ENCODE measurements around the gene APOC4.
"Not testable (repeated sequence)": the region's sequence is repeated elsewhere in the genome, so short reads cannot be mapped to it uniquely, and the experiment has no call there.

Gene APOC4, protein sequence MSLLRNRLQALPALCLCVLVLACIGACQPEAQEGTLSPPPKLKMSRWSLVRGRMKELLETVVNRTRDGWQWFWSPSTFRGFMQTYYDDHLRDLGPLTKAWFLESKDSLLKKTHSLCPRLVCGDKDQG

GRCh38 chr19:44942067-44942571, at the start of gene APOC4:
APOC4 (plus strand) TSS chr19:44942237; CDS start chr19:44942278, 41 bp downstream.
- DNase-seq, result no peak

DNA sequence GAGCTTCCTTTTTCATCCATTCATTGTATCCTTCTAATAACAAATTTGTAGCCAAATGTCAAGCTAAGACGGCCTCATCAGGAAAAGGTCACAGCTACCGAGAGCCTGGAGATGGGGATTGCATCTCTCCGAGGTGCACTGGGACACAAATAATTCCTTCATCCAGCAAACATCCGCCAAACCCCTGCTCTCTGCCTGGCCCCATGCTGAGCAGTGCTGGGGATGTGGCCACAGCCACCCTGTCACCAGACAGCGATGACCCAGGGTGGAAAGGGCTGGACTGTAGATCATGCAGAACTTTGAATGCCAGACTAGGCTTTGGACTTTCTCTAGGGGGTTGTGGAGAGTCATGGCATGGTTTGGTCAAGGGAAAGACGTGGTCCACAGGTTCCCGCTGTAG, 49.1 kb upstream of the APOC4 start:
- DNase-seq, result no peak

GRCh38 chr19:44893332-44894051, 48.5 kb upstream of the APOC4 start:
- no peak for DNase-seq

DNA sequence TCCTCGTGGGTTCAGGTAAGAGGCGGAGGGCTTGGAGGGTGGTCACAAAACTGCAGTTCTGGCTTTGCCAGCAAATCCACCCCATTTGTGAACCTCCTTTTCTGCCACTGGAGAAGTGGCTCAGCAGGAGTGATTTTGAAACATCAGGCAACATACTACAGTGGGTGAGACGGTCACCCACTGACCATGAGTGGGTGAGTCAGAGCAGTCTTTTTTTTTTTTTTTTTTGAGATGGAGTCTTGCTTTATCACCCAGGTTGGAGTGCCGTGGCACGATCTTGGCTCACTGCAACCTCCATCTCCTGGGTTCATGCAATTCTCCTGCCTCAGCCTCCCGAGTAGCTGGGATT, 48.0 kb upstream of the APOC4 start:
- no peak for DNase-seq

GRCh38 chr19:44894946-44895345, 47.1 kb upstream of the APOC4 start:
- no peak for DNase-seq

GRCh38 chr19:44897835-44898234, 44.2 kb upstream of the APOC4 start:
- DNase-seq, result no peak

GRCh38 chr19:44900328-44901244, 41.5 kb upstream of the APOC4 start:
- DNase-seq, result no peak

GRCh38 chr19:44903216-44903601, 38.8 kb upstream of the APOC4 start:
- no peak for DNase-seq

DNA sequence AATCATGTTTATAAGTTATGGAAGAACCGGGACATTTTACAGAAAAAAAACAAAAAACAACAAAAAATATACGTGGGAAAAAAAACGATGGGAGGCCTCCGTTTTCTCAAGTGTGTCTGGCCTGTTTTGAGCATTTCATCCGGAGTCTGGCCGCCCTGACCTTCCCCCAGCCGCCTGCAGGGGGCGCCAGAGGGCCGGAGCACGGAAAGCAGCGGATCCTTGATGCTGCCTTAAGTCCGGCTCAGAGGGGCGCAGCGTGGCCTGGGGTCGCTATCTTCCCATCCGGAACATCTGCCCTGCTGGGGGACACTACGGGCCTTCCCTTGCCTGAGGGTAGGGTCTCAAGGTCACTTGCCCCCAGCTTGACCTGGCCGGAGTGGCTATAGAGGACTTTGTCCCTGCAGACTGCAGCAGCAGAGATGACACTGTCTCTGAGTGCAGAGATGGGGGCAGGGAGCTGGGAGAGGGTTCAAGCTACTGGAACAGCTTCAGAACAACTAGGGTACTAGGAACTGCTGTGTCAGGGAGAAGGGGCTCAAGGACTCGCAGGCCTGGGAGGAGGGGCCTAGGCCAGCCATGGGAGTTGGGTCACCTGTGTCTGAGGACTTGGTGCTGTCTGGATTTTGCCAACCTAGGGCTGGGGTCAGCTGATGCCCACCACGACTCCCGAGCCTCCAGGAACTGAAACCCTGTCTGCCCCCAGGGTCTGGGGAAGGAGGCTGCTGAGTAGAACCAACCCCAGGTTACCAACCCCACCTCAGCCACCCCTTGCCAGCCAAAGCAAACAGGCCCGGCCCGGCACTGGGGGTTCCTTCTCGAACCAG, 38.2 kb upstream of the APOC4 start:
- no peak for DNase-seq

- DNase-seq, result no peak
Observed at GRCh38 chr19:44904426-44904994, 37.5 kb upstream of the APOC4 start.

- no peak for DNase-seq
Observed at GRCh38 chr19:44905437-44906160, 36.4 kb upstream of the APOC4 start, which contains the start of gene APOE. APOE (plus strand) TSS chr19:44905796; CDS start chr19:44906625, 829 bp downstream.

- DNase-seq, result no peak
Observed at GRCh38 chr19:44907613-44908012, 34.4 kb upstream of the APOC4 start.

GRCh38 chr19:44908074-44908835, 33.8 kb upstream of the APOC4 start:
- DNase-seq, result no peak

DNA sequence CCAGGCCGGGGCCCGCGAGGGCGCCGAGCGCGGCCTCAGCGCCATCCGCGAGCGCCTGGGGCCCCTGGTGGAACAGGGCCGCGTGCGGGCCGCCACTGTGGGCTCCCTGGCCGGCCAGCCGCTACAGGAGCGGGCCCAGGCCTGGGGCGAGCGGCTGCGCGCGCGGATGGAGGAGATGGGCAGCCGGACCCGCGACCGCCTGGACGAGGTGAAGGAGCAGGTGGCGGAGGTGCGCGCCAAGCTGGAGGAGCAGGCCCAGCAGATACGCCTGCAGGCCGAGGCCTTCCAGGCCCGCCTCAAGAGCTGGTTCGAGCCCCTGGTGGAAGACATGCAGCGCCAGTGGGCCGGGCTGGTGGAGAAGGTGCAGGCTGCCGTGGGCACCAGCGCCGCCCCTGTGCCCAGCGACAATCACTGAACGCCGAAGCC, 33.2 kb upstream of the APOC4 start:
- no peak for DNase-seq

GRCh38 chr19:44909775-44910174, 32.3 kb upstream of the APOC4 start:
- DNase-seq, result no peak

DNA sequence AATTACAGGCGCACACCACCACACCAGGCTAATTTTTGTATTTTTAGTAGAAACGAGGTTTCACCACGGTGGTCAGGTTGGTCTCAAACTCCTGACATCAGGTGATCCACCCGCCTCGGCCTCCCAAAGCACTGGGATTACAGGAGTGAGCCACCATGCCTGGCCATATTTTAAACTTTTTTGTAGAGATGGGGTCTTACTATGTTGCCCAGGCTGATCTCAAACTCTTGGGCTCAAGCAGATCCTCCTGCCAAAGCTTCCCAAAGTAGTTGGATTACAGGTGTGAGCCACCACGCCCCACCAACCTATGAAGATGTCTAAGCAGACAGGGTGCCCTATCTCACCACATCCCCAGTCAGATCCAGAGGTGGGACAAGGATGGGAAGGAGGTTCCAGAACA, 30.1 kb upstream of the APOC4 start:
- not testable (repeated sequence) for DNase-seq

DNA sequence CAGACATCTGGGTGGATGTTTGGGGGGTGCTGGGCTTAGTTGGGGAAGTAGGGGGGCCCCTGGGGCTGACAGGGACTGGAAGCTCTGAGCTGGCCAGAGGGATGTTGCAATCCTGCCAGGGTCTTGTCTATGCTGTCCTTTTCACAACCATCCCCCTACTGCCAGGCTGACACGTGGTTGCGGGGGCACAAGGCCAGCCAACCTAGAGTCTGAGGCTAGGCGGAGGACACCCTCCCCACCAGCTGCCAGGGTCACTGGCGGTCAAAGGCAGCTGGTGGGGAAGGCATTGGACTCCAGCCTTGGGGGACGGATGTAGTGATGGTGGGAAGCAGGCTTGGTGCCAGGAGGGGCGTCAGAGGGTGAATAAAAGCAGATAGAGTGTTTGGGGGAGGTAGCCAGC, 29.2 kb upstream of the APOC4 start:
- no peak for DNase-seq

DNA sequence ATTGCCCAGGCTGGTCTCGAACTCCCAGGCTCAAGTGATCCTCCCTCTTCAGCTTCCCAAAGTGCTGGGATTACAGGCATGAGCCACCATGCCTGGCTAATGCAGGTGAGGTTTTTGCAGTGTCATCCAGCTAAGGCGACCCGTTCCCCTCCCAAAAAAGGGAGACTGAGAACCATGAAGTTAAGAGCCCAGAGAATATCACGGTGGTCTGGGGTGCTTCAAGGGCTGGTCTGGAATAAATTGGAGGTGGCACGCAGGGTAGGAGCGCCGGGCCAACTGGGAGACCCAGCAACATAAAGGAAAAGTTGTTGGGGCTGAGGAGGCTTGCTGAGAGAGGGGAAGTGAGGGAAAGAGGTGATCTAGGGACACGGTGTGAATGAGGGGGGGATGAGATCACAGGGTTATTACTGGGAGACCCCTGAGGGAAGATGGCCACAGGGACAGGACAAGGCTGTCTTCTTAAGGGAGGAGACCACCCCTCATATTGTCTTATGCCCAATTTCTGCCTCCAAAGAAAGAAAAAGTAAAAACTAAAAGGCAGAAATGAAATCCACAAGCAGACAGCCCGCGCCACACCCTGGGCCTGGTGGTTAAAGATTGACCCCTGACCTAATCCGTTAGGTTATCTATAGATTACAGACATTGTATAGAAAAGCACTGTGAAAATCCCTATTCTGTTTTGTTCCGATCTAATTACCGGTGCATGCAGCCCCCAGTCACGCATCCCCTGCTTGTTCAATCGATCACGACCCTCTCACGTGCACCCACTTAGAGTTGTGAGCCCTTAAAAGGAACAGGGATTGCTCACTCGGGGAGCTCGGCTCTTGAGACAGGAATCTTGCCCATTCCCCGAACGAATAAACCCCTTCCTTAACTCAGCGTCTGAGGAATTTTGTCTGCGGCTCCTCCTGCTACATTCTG, 28.3 kb upstream of the APOC4 start:
- DNase-seq, result not testable (repeated sequence)

GRCh38 chr19:44914433-44915206, 27.4 kb upstream of the APOC4 start, which contains the start of gene APOC1:
APOC1 (plus strand) TSS chr19:44914608; CDS start chr19:44914892, 284 bp downstream.
- DNase-seq, result peak; percentile 84
